ENCODE results near the gene HEBP2. TPM values are rescaled to one million over a fixed set of nuclear protein-coding genes. Genes with fewer than 3 reads are reported as not detected.

HEBP2 gene
- total and polyA plus RNA-seq, 2 of the 13 experiments (the other 11 are each of a cell fraction or from before 2014, with no cell fraction given) = 16.0 to 72.8 TPM

DNA sequence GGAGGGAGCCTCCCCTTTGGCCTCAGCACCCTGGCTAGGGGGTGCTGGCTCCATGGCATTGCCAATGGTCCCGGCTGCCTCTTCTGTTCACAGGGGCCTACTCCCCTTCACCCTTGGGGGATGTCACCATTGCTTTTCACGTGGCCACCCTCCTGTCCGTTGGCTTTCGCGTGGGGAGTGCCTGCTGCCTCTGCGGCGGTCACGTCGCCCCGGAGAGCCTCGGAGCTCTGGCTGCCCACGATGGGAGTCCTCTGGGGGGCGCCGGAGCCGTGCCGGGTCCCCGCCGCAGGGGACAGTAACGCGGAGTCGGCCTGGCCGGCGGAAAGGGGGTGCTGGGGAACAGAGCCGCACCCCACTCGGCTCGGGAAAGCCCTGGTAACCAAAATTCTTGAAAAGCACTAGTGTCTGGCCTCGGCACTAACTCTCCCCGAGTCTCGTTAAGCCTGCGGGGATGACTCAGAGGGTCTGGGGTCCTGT lies 661 bp upstream of the HEBP2 start (continued):
- TF ChIP-seq, protein P1, sequence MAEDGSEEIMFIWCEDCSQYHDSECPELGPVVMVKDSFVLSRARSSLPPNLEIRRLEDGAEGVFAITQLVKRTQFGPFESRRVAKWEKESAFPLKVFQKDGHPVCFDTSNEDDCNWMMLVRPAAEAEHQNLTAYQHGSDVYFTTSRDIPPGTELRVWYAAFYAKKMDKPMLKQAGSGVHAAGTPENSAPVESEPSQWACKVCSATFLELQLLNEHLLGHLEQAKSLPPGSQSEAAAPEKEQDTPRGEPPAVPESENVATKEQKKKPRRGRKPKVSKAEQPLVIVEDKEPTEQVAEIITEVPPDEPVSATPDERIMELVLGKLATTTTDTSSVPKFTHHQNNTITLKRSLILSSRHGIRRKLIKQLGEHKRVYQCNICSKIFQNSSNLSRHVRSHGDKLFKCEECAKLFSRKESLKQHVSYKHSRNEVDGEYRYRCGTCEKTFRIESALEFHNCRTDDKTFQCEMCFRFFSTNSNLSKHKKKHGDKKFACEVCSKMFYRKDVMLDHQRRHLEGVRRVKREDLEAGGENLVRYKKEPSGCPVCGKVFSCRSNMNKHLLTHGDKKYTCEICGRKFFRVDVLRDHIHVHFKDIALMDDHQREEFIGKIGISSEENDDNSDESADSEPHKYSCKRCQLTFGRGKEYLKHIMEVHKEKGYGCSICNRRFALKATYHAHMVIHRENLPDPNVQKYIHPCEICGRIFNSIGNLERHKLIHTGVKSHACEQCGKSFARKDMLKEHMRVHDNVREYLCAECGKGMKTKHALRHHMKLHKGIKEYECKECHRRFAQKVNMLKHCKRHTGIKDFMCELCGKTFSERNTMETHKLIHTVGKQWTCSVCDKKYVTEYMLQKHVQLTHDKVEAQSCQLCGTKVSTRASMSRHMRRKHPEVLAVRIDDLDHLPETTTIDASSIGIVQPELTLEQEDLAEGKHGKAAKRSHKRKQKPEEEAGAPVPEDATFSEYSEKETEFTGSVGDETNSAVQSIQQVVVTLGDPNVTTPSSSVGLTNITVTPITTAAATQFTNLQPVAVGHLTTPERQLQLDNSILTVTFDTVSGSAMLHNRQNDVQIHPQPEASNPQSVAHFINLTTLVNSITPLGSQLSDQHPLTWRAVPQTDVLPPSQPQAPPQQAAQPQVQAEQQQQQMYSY (CRISPR knock-in tag; IDR thresholded peaks at IDR 0.05) = no peak
- TF ChIP-seq HNRNPUL1 (IDR thresholded peaks at IDR 0.05; ENCODE audit: low read depth, low read length) (no peak), ZNF660 (CRISPR knock-in tag; IDR thresholded peaks at IDR 0.05; ENCODE audit: borderline replicate concordance, low read depth) (no peak), NCOA5 (CRISPR knock-in tag; IDR thresholded peaks at IDR 0.05) (no peak), U2AF1 (optimal IDR thresholded peaks at IDR 0.05; ENCODE audit: low read depth, low read length) (no peak), ZNF768 (CRISPR knock-in tag; IDR thresholded peaks at IDR 0.05) (no peak), BRD4 (CRISPR knock-in tag; IDR thresholded peaks at IDR 0.05) (no peak), MAFF (IDR thresholded peaks at IDR 0.05; ENCODE audit: low read depth, low read length) (no peak), JUND (CRISPR knock-in tag; IDR thresholded peaks at IDR 0.05) (peak; percentile 61), HOXA9 (CRISPR knock-in tag; IDR thresholded peaks at IDR 0.05; ENCODE audit: borderline replicate concordance) (no peak), ZNF879 (CRISPR knock-in tag; IDR thresholded peaks at IDR 0.05) (0 out of 2 replicates have a peak, but pooled peaks have one; percentile 12), CHCHD3 (CRISPR knock-in tag; IDR thresholded peaks at IDR 0.05) (0 out of 2 replicates have a peak, but pooled peaks have one; percentile 59), ZNF781 (CRISPR knock-in tag; IDR thresholded peaks at IDR 0.05; ENCODE audit: borderline replicate concordance, not compliant biosample characterization) (peak; percentile 60), NAIF1 (CRISPR knock-in tag; IDR thresholded peaks at IDR 0.05; ENCODE audit: borderline replicate concordance) (no peak), CERS6 (CRISPR knock-in tag; IDR thresholded peaks at IDR 0.05) (no peak), MIER2 (CRISPR knock-in tag; IDR thresholded peaks at IDR 0.05) (no peak), EED (CRISPR knock-in tag; IDR thresholded peaks at IDR 0.05) (peak; percentile 54; the same call in 1 of the 2 replicates), SMAD3 (CRISPR knock-in tag; IDR thresholded peaks at IDR 0.05) (no peak), HMGXB4 (CRISPR knock-in tag; IDR thresholded peaks at IDR 0.05; ENCODE audit: borderline replicate concordance in 1 of 2, low read depth in 1 of 2) (no peak)
- TF ChIP-seq, protein P2, sequence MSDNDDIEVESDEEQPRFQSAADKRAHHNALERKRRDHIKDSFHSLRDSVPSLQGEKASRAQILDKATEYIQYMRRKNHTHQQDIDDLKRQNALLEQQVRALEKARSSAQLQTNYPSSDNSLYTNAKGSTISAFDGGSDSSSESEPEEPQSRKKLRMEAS (IDR thresholded peaks at IDR 0.05) = no peak; the same call in 1 of the 2 replicates
- TF ChIP-seq, protein P3, sequence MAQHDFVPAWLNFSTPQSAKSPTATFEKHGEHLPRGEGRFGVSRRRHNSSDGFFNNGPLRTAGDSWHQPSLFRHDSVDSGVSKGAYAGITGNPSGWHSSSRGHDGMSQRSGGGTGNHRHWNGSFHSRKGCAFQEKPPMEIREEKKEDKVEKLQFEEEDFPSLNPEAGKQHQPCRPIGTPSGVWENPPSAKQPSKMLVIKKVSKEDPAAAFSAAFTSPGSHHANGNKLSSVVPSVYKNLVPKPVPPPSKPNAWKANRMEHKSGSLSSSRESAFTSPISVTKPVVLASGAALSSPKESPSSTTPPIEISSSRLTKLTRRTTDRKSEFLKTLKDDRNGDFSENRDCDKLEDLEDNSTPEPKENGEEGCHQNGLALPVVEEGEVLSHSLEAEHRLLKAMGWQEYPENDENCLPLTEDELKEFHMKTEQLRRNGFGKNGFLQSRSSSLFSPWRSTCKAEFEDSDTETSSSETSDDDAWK (CRISPR knock-in tag; IDR thresholded peaks at IDR 0.05) = no peak
